ACC112 (cell line): ENCODE measurements around the gene CT45A10.
"Not testable (repeated sequence)": the region's sequence is repeated elsewhere in the genome, so short reads cannot be mapped to it uniquely, and the experiment has no call there.

Experiments
- H2AFZ ChIP-seq: fragments of 200-600 bp; sonication (generic); one replicate; pipeline ENCODE4 v1.6.0; 2017; ENCODE audit warnings: antibody characterized with exemption, low read length; ENCODE audit not compliant: unreplicated experiment
- H3K27ac ChIP-seq: fragments of 200-600 bp; sonication (generic); 2 replicates; pipeline ENCODE4 v1.5.1; 2014; ENCODE audit warnings: low read depth, mild to moderate bottlenecking, antibody characterized with exemption, low read length, moderate library complexity
- H3K27me3 ChIP-seq: fragments of 200-600 bp; sonication (generic); 2 replicates; pipeline ENCODE4 v1.6.1; 2014; ENCODE audit warnings: mild to moderate bottlenecking, antibody characterized with exemption, low read length, moderate library complexity, mixed read lengths; ENCODE audit not compliant: insufficient read depth
- H3K36me3 ChIP-seq: fragments of 200-600 bp; sonication (generic); 2 replicates; pipeline ENCODE4 v1.6.1; 2016; ENCODE audit warnings: mild to moderate bottlenecking, antibody characterized with exemption, low read length, moderate library complexity, mixed read lengths; ENCODE audit not compliant: insufficient read depth
- H3K4me1 ChIP-seq: fragments of 200-600 bp; sonication (generic); one replicate; pipeline ENCODE4 v1.6.1; 2016; ENCODE audit warnings: low read length, mixed read lengths; ENCODE audit not compliant: insufficient read depth, unreplicated experiment, control insufficient read depth
- H3K4me3 ChIP-seq: fragments of 200-600 bp; sonication (generic); 2 replicates; pipeline ENCODE4 v1.5.1; 2014; ENCODE audit warnings: mild to moderate bottlenecking, low read depth, low read length
- H3K79me2 ChIP-seq: fragments of 200-600 bp; sonication (generic); one replicate; pipeline ENCODE4 v1.6.0; 2016; ENCODE audit warnings: low read length; ENCODE audit not compliant: control insufficient read depth, unreplicated experiment, insufficient read depth

CT45A10 gene, protein sequence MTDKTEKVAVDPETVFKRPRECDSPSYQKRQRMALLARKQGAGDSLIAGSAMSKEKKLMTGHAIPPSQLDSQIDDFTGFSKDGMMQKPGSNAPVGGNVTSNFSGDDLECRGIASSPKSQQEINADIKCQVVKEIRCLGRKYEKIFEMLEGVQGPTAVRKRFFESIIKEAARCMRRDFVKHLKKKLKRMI

GRCh38 chrX:135893294-135893817 lies at the start of gene CT45A10, which contains the start of gene SAGE1:
Gene CT45A10 (minus strand): TSS chrX:135893444. CDS start chrX:135885344, 8,100 bp downstream.
Gene SAGE1 (plus strand): TSS chrX:135893716. CDS start chrX:135896243, 2,527 bp downstream.
- no peaks in the 10 kb centered on the region for H3K79me2 ChIP-seq
- H2AFZ ChIP-seq = no peak within 1 kb of the TSS
- no peaks in the 10 kb centered on the region for H3K4me1 ChIP-seq
- no peak within 1 kb of the TSS for H3K27ac ChIP-seq
- H3K4me3 ChIP-seq = no peak within 1 kb of the TSS
- no peaks in the 10 kb centered on the region for H3K36me3 ChIP-seq
- no peaks in the 10 kb centered on the region for H3K27me3 ChIP-seq

DNA sequence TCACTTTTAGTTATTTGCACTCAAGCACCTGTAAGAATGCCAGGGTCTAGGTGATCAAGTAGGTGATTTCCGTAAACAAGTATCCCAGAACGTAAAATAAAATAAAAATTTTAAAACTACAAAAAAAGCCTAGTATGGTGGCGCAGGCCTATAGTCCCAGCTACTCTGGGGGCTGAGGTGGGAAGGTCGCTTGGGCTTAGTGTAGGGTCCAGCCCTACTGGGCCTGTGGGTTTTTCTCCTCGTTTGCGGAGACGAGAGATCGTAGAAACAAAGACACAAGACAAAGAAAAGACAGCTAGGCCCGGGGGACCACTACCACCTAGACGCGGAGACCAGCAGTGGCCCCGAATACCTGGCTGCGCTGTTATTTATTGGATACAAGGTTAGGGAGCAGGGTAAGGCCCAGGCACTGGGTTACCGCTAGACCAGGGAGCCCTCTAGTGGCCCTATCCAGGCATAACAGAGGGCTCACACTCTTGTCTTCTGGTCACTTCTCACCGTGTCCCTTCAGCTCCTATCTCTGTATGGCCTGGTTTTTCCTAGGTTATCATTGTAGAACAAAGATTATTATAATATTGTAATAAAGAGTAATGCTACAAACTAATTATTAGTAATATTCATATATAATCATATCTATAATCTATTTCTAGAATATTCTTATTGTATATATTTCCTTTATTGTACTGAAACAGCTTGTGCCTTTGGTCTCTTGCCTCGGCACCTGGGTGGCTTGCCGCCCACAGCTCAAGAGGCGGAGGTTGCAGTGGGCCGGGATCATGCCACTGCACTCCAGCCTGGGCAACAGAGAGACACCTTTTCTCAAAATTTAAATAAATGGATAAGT lies 38.6 kb upstream of the CT45A10 start:
- Histone ChIP-seq H3K27ac (no peak overlapping the region), H3K4me1 (no peaks in the 10 kb centered on the region), H3K36me3 (no peaks in the 10 kb centered on the region), H2AFZ (no peak overlapping the region), H3K4me3 (no peak overlapping the region), H3K27me3 (no peaks in the 10 kb centered on the region), H3K79me2 (no peaks in the 10 kb centered on the region)

- Histone ChIP-seq H3K4me3 (no peak overlapping the region), H3K79me2 (no peaks in the 10 kb centered on the region), H3K4me1 (no peaks in the 10 kb centered on the region), H3K27ac (no peak overlapping the region), H3K27me3 (no peaks in the 10 kb centered on the region), H3K36me3 (no peaks in the 10 kb centered on the region), H2AFZ (no peak overlapping the region)
Measured at GRCh38 chrX:135927897-135928296, 34.7 kb upstream of the CT45A10 start.

- no peaks in the 10 kb centered on the region for H3K79me2 ChIP-seq
- H3K4me1 ChIP-seq = no peaks in the 10 kb centered on the region
- no peaks in the 10 kb centered on the region for H3K36me3 ChIP-seq
- H3K27ac ChIP-seq = no peak overlapping the region
- H3K27me3 ChIP-seq = 0 out of 2 replicates have a peak, but pooled peaks cover under 1% of the 10 kb centered on the region
- no peak overlapping the region for H2AFZ ChIP-seq
- H3K4me3 ChIP-seq = no peak overlapping the region
Measured at GRCh38 chrX:135923353-135923752, 30.1 kb upstream of the CT45A10 start.

DNA sequence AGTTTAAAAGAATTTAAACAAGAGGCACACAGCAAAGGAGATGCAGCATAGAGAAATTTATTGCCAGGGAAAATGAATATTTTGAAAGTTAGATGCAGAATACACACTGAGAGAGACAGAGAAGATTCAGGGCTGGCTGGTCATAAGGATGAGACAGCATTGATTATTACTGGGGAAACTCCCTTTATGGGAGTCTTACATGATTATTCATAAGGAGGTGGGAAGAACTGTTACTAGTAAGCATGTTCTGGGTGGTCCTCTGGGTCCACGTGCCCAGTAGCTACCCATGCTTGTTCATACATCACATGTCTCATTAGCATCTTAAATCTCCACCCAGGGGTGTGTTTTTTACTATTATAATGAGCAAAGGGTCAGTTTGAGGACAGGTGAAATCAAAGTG lies 27.3 kb upstream of the CT45A10 start:
- H3K4me3 ChIP-seq, H3K79me2 ChIP-seq, H2AFZ ChIP-seq, H3K27me3 ChIP-seq, H3K4me1 ChIP-seq, H3K36me3 ChIP-seq, H3K27ac ChIP-seq: not testable (repeated sequence)

- H3K4me3 ChIP-seq = no peak overlapping the region
- no peaks in the 10 kb centered on the region for H3K79me2 ChIP-seq
- peaks cover 5% of the 10 kb centered on the region for H3K27me3 ChIP-seq
- H3K27ac ChIP-seq = no peak overlapping the region
- no peaks in the 10 kb centered on the region for H3K4me1 ChIP-seq
- H2AFZ ChIP-seq = no peak overlapping the region
- no peaks in the 10 kb centered on the region for H3K36me3 ChIP-seq
Measured at GRCh38 chrX:135914404-135914803, 21.2 kb upstream of the CT45A10 start.

GRCh38 chrX:135910251-135910650 lies 17.0 kb upstream of the CT45A10 start:
- Histone ChIP-seq H2AFZ (no peak overlapping the region), H3K4me3 (no peak overlapping the region), H3K27ac (no peak overlapping the region), H3K79me2 (no peaks in the 10 kb centered on the region), H3K27me3 (peaks cover 3% of the 10 kb centered on the region), H3K36me3 (no peaks in the 10 kb centered on the region), H3K4me1 (no peaks in the 10 kb centered on the region)

- Histone ChIP-seq H3K27ac (no peak overlapping the region), H3K79me2 (no peaks in the 10 kb centered on the region), H2AFZ (no peak overlapping the region), H3K27me3 (no peaks in the 10 kb centered on the region), H3K4me3 (no peak overlapping the region), H3K4me1 (no peaks in the 10 kb centered on the region), H3K36me3 (no peaks in the 10 kb centered on the region)
Measured at GRCh38 chrX:135892781-135893180, 463 bp downstream of the CT45A10 start.

- Histone ChIP-seq H3K36me3 (no peaks in the 10 kb centered on the region), H3K4me1 (no peaks in the 10 kb centered on the region), H3K79me2 (no peaks in the 10 kb centered on the region), H3K4me3 (no peak overlapping the region), H3K27me3 (no peaks in the 10 kb centered on the region), H2AFZ (no peak overlapping the region), H3K27ac (no peak overlapping the region)
Measured at GRCh38 chrX:135890087-135890585, 3.1 kb downstream of the CT45A10 start.

DNA sequence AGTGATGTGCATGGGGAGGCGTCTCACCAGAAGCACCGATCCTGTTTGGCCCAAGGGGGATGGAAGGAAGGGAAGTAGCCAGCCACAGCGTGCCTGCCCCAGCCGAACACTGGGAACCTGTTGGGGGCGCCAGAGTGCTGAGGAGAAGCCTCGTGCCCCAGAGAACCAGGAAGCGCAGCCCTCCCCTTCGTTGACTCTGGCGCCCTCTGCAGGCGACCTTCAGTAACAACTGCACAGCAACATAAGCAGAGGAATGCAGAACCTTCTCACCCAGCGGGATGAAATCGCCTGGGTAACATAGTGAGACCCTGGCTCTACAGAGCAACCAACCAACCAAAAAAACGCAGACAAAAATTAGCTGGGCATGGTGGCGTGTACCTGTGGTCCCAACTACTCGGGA lies 4.3 kb downstream of the CT45A10 start:
- not testable (repeated sequence) for H2AFZ ChIP-seq, H3K4me3 ChIP-seq, H3K27ac ChIP-seq, H3K79me2 ChIP-seq, H3K27me3 ChIP-seq, H3K4me1 ChIP-seq, H3K36me3 ChIP-seq
